HL-60/S4 treated with retinoic acid at 250 ng/mL for 4 days and 3 days (cell line): ENCODE measurements around the gene CABP4.
"Not testable (repeated sequence)": the region's sequence is repeated elsewhere in the genome, so short reads cannot be mapped to it uniquely, and the experiment has no call there.

Source experiments
- in situ Hi-C: fragments of 300-500 bp; cut with MboI; formaldehyde crosslinking; loops from 2 replicates; pipeline ENCODE4 v1.7.0; 2022; ENCODE audit warnings: low sequenced_read_pairs

Gene CABP4

GRCh38 chr11:67476692-67477091 lies 21.5 kb downstream of the CABP4 start:
- in situ Hi-C loops: not testable (repeated sequence)

- in situ Hi-C loops: not testable (repeated sequence)
Observed at GRCh38 chr11:67477344-67478050, 22.3 kb downstream of the CABP4 start.

GRCh38 chr11:67482275-67482826 lies 27.2 kb downstream of the CABP4 start:
- in situ Hi-C loops: no loop called here

GRCh38 chr11:67482827-67483798 lies 28.0 kb downstream of the CABP4 start, which contains the start of gene AIP:
AIP (plus strand) TSS chr11:67483026; CDS start chr11:67483159, 133 bp downstream.
- in situ Hi-C loops: no loop called here

- in situ Hi-C loops: no loop called here
Observed at GRCh38 chr11:67483831-67484665, 28.9 kb downstream of the CABP4 start.

GRCh38 chr11:67484847-67485311 lies 29.7 kb downstream of the CABP4 start:
- in situ Hi-C loops: no loop called here

GRCh38 chr11:67485873-67486361 lies 30.8 kb downstream of the CABP4 start:
- in situ Hi-C loops: not testable (repeated sequence)

- in situ Hi-C loops: no loop called here
Observed at GRCh38 chr11:67486481-67487195, 31.5 kb downstream of the CABP4 start.

GRCh38 chr11:67489203-67489884 lies 34.2 kb downstream of the CABP4 start:
- in situ Hi-C loops: no loop called here

GRCh38 chr11:67489885-67490726 lies 35.0 kb downstream of the CABP4 start:
- in situ Hi-C loops: no loop called here

- in situ Hi-C loops: no loop called here
Observed at GRCh38 chr11:67490727-67491065, 35.5 kb downstream of the CABP4 start.

GRCh38 chr11:67491276-67492068 lies 36.3 kb downstream of the CABP4 start:
- in situ Hi-C loops: no loop called here

GRCh38 chr11:67492069-67492727 lies 37.0 kb downstream of the CABP4 start:
- in situ Hi-C loops: no loop called here

- in situ Hi-C loops: no loop called here
Observed at GRCh38 chr11:67492801-67493547, 37.8 kb downstream of the CABP4 start.

GRCh38 chr11:67493548-67494370 lies 38.6 kb downstream of the CABP4 start:
- in situ Hi-C loops: no loop called here
